GM23338 (cell line): ENCODE data around the gene CD247. TPM values are rescaled to one million over a fixed set of nuclear protein-coding genes. Genes with fewer than 3 reads are reported as not detected.

Source experiments
- ATAC-seq: fragments of 200-7000 bp; cut with Tn5 transposase; 3 replicates; pipeline ENCODE4 v1.9.1; 2020
- DNase-seq: peaks from one replicate; pipeline ENCODE4 v3.0.0-alpha.2; 2015; ENCODE audit warnings: low spot score
- H2AFZ ChIP-seq: fragments of 200-600 bp; sonication (generic); 2 replicates; pipeline ENCODE4 v1.8.0; 2016; ENCODE audit warnings: antibody characterized with exemption, mild to moderate bottlenecking, moderate library complexity
- H3F3A ChIP-seq: fragments of 200-600 bp; sonication (generic); replicated peaks from 2 replicates; pipeline ENCODE4 v1.8.0; 2017; ENCODE audit warnings: antibody characterized with exemption, mixed run types, low read depth
- H3K27ac ChIP-seq: fragments of 200-600 bp; sonication (generic); 2 replicates; pipeline ENCODE4 v1.6.1; 2016; ENCODE audit warnings: low read depth
- H3K27me3 ChIP-seq: fragments of 200-600 bp; sonication (generic); 2 replicates; pipeline ENCODE4 v1.8.0; 2016; ENCODE audit warnings: mild to moderate bottlenecking, mixed run types, moderate library complexity; ENCODE audit not compliant: insufficient read depth
- H3K36me3 ChIP-seq: fragments of 200-600 bp; sonication (generic); 2 replicates; pipeline ENCODE4 v1.8.0; 2016; ENCODE audit warnings: mild to moderate bottlenecking; ENCODE audit not compliant: insufficient read depth
- H3K4me1 ChIP-seq: fragments of 200-600 bp; sonication (generic); 2 replicates; pipeline ENCODE4 v1.8.0; 2016; ENCODE audit warnings: mild to moderate bottlenecking, moderate library complexity; ENCODE audit not compliant: insufficient read depth
- H3K4me2 ChIP-seq: fragments of 200-600 bp; sonication (generic); 2 replicates; pipeline ENCODE4 v1.7.1; 2017; ENCODE audit warnings: mixed run types
- H3K4me3 ChIP-seq: fragments of 200-600 bp; sonication (generic); 2 replicates; pipeline ENCODE4 v1.6.1; 2016; ENCODE audit warnings: mixed run types
- H3K79me2 ChIP-seq: fragments of 200-600 bp; sonication (generic); replicated peaks from 2 replicates; pipeline ENCODE4 v1.8.0; 2017; ENCODE audit warnings: mild to moderate bottlenecking; ENCODE audit not compliant: insufficient read depth
- H3K9me2 ChIP-seq: fragments of 200-600 bp; sonication (generic); 2 replicates; pipeline ENCODE4 v1.8.0; 2017; ENCODE audit not compliant: insufficient read depth
- H4K20me1 ChIP-seq: fragments of 200-600 bp; sonication (generic); replicated peaks from 2 replicates; pipeline ENCODE4 v1.8.0; 2017; ENCODE audit warnings: mild to moderate bottlenecking; ENCODE audit not compliant: insufficient read depth
- H3K27ac Mint-ChIP-seq: 2 replicates; pipeline ENCODE4 v1.8.0; 2020; ENCODE audit warnings: inconsistent platforms, mild to moderate bottlenecking, moderate library complexity, mixed read lengths
- H3K27me3 Mint-ChIP-seq: 3 replicates; pipeline ENCODE4 v1.8.0; 2022; ENCODE audit warnings: low read depth, mild to moderate bottlenecking, moderate library complexity, mixed read lengths, inconsistent platforms; ENCODE audit not compliant: insufficient read depth, poor library complexity
- H3K36me3 Mint-ChIP-seq: 3 replicates; pipeline ENCODE4 v1.8.0; 2021; ENCODE audit warnings: low read depth, mild to moderate bottlenecking, inconsistent platforms, moderate library complexity, mixed read lengths
- H3K4me1 Mint-ChIP-seq: 3 replicates; pipeline ENCODE4 v1.8.0; 2020; ENCODE audit warnings: mild to moderate bottlenecking, inconsistent platforms, mixed read lengths
- H3K4me3 Mint-ChIP-seq: 3 replicates; pipeline ENCODE4 v1.8.0; 2021; ENCODE audit warnings: moderate library complexity, mild to moderate bottlenecking, inconsistent platforms, mixed read lengths
- H3K9me3 Mint-ChIP-seq: 3 replicates; pipeline ENCODE4 v1.8.0; 2020; ENCODE audit warnings: moderate library complexity, mild to moderate bottlenecking, inconsistent platforms, mixed read lengths
- CREB1 ChIP-seq: fragments of 250-450 bp; sonication (Bioruptor Pico); IDR thresholded peaks from 2 replicates; pipeline ENCODE4 v1.5.0; 2020; ENCODE audit warnings: low read depth, mild to moderate bottlenecking, moderate library complexity
- JUNB ChIP-seq: IDR thresholded peaks from one replicate; pipeline ENCODE4 v1.6.1; 2016; ENCODE audit warnings: antibody characterized with exemption; ENCODE audit not compliant: unreplicated experiment
- ZNF462 ChIP-seq: fragments of 250-450 bp; sonication (Bioruptor Pico); IDR thresholded peaks from 2 replicates; pipeline ENCODE4 v1.5.0; 2020; ENCODE audit warnings: mild to moderate bottlenecking, moderate library complexity
- polyA plus RNA-seq: library from polyadenylated mRNA; unstranded; fragments of >200 nt; fragmentation: Nextera tagmentation; extraction: Ambion mirVana; gene quantifications from 2 replicates; pipeline ENCODE4 v1.2.1, GENCODE V29; 2016
- total RNA-seq: library from RNA; depleted of rRNA; stranded (reverse); fragments of >200 nt; shearing (Covaris generic); gene quantifications from 2 replicates; pipeline ENCODE4 v1.2.3, GENCODE V29; 2014
- TF ChIP-seq, protein P1 (sequence below), 2 experiments: fragments of 200-600 bp in 1 of 2; sonication (generic) in 1 of 2; conservative IDR thresholded peaks; 2 replicates each; pipeline versions ENCODE4 v1.5.1 to v1.6.1; 2016 to 2017; ENCODE audit warnings: antibody characterized with exemption in 2 of 2, low read depth in 2 of 2, mild to moderate bottlenecking in 2 of 2, moderate library complexity in 1 of 2

Gene CD247
- total and polyA plus RNA-seq, 2 experiments from 2014 or later, result 1.2 to 1.4 TPM

DNA sequence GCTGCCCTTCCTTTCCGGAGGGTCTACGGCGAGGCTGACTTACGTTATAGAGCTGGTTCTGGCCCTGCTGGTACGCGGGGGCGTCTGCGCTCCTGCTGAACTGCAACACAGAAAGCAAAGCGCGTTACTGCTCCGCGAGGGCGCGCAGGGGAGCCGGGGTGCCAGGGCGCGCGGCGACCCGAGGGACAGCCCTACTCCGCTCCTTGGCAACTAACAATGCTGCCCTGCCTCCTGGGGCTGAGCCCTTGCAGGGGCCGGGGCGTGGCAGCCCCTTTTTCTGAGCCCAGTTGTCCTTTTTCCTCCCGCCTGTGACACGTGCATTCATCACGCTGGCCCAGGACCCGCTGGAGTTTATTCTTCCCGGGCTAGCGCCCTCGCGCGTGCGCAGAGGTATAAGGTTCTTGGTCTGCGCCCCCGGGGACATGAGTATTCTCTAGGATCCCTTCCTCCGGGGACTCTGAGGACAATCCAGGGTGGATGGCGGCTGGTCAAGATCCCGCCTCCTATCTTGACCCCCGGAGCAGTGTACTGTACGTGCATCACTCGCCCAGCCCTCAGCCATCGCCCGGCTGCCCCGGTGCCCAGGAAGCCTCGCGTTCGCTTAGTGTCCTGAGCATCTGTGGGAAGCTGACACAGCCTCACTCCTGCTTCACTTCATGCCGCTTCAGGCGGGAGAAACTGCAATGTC is 78.9 kb downstream of the CD247 start:
- peak overlapping the region; percentile 100 for H2AFZ ChIP-seq

More for the DNA sequence above, 78.9 kb downstream of the CD247 start:
- Mint-ChIP-seq H3K27ac (no peak overlapping the region), H3K9me3 (no peaks in the 10 kb centered on the region), H3K27me3 (peaks cover 39% of the 10 kb centered on the region), H3K36me3 (no peaks in the 10 kb centered on the region; the same call in 2 of the 3 replicates), H3K4me1 (peaks cover 4% of the 10 kb centered on the region; the same call in 2 of the 3 replicates), H3K4me3 (peak overlapping the region; percentile 64)
- no peak for TF ChIP-seq CREB1 (CRISPR knock-in tag)
- no peak for TF ChIP-seq ZNF462 (CRISPR knock-in tag)
- TF ChIP-seq, protein P1, sequence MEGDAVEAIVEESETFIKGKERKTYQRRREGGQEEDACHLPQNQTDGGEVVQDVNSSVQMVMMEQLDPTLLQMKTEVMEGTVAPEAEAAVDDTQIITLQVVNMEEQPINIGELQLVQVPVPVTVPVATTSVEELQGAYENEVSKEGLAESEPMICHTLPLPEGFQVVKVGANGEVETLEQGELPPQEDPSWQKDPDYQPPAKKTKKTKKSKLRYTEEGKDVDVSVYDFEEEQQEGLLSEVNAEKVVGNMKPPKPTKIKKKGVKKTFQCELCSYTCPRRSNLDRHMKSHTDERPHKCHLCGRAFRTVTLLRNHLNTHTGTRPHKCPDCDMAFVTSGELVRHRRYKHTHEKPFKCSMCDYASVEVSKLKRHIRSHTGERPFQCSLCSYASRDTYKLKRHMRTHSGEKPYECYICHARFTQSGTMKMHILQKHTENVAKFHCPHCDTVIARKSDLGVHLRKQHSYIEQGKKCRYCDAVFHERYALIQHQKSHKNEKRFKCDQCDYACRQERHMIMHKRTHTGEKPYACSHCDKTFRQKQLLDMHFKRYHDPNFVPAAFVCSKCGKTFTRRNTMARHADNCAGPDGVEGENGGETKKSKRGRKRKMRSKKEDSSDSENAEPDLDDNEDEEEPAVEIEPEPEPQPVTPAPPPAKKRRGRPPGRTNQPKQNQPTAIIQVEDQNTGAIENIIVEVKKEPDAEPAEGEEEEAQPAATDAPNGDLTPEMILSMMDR (conservative IDR thresholded peaks at IDR 0.05; ENCODE audit: low read depth in 2 of 2), result peak; percentile 35 to 52; a peak in 3 of 4 replicates
- no peak for TF ChIP-seq JUNB
- DNase-seq (peak; percentile 85), ATAC-seq (peak; percentile 73)
- Histone ChIP-seq H3K27ac (no peak overlapping the region), H4K20me1 (no peaks in the 10 kb centered on the region), H3F3A (0 out of 2 replicates have a peak, but pooled peaks cover 2% of the 10 kb centered on the region), H3K36me3 (no peaks in the 10 kb centered on the region; the same call in 1 of the 2 replicates), H3K27me3 (peaks cover 38% of the 10 kb centered on the region), H3K9me2 (no peaks in the 10 kb centered on the region), H3K4me2 (peak overlapping the region; percentile 83), H3K4me3 (peak overlapping the region; percentile 68), H3K79me2 (no peaks in the 10 kb centered on the region), H3K4me1 (0 out of 2 replicates have a peak, but pooled peaks cover 4% of the 10 kb centered on the region)
